ENCODE measurements around the gene ZNF527.
"Not testable (repeated sequence)": the region's sequence is repeated elsewhere in the genome, so short reads cannot be mapped to it uniquely, and the experiment has no call there.

ZNF527 gene

DNA sequence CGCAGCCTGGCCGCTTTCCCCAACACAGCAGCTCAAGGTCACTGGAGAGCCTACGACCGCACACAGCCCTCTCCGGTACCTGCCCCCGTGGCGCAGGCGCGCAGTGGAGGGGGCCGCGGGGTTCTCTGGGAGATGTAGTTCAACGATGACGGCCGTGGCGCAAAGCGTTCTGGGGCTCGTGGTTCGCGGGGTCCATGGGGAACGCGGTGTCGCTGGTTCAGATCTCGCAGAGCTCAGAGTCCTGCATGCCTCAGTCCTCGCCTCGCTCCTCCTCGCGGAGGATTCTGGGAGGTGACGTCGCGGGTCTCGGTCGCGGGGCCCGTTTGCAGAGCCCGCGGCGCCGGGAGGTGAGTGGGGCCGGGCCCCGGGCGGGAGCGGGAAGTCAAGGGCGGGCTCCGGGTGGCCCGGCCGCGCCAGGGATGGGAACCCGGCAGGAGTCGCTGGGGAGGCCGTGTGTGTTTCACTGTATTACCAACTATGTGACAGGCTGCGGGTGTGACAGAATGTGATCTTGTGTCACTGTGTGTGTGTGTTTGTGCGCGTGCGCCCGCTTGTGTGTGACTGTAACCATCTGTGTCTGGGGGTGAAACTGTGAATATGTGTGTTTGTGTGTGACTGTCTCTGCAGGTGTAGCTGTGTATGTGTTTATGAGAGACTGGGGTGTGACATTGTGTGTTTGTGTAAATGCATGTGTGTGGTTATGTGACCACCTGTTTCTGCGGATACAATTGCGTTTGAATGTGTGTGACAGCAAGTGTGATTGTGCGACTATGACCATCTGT is at the start of gene ZNF527:
TSS of gene ZNF527 (plus strand) at position 220 of the 782 bp plus-strand sequence. CDS start 3,100 bp downstream, outside the sequence.
- peak; percentile 95 for DNase-seq

DNA sequence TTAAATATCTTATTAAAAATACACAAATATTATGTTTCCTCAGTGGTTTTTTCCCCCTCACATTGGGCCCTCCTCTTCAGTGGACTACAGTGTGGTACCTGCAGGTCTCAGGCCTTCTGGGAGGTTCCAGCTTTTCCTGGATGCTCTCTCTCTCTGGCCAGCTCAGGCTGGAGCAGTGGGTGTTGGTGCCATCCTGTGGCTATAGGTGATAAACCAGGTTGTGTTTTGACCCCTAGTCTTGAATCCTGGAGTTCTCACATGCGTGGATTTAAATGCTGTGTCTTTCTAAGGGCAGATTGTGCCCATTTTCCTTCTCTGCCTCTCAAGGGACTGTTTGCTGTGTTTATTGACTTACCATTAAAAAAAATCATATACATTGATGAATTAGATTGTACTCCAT is 41.2 kb upstream of the ZNF527 start:
- no peak for DNase-seq

DNA sequence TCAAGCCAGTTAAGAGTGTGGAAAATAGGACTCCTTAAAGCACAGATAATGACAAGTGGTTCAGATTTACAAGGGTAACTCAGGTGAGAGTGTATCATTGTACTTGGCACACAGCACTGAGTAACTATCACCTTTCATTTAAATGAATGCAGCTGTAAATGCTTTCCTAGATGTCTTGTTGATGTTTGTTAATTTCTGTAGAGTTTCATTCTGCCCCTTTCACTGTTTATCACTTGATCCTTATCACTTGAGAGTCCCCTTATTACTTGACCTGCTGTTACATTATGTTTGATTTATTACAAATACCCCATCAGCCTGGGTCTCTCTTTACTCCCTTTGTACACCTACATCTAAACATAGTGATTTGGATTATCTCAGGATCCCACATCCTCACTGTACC is 38.1 kb upstream of the ZNF527 start:
- no peak for DNase-seq

DNA sequence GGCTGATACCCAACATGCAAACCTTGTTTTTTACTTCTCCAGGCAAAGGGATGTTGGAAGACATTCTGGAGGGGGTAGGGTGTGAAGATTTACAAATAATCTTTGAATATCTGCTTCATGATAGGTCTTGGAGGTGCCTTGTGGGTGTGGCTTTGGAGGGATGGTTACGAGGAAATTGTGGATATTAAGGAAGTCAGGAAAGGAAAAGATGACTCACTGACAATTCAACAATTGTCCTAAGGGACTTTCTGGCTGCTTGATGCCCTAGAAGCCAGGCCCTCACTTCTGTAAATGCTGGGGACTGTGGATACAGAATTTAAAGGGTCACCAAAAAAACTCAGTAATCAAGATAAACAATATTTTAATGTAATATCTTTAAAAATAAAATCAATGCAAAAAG is 37.4 kb upstream of the ZNF527 start:
- no peak for DNase-seq

DNA sequence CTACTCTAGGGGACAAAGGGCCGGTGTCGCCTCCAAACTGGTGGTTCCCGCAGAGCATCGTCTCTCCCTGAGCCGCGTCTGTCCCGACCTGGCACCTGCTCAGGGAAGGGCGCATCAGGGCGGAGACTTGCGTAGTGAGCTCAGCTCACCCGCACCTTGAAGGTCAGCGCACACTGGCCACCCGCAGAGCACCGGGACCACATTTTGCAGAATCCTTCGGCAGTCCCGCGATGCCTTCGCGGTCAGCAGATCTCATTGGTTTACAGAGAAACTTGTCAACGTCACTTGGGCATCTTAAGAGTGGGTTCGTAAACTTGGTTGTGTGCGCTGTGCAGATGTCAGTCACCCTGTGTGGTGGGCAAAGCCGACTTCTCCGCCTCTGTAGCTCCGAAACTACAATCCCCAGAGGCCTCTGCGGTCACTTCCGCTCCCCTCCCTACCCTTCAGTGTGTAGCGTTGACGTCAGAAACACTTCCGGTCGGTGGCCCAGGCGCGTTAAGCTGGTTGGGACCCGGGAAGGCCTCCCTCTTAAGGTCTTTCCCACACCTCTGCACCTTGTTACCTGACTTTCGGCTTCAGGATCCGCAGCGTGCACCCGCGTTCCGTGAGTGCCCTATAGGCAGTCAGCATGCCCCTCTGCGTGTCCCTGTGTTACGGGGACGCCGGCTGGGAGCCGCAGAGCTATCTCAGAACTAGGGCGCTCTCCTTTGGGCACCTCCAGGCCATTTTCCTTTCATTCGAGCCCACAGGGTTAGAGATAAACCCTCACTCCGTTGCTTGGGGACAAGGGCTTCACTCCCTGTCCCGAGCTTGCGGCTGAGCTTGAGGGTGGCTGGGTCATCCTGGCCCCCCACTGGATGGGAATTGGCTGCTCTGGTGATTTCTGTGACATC is 36.5 kb upstream of the ZNF527 start:
- DNase-seq: peak; percentile 90

DNA sequence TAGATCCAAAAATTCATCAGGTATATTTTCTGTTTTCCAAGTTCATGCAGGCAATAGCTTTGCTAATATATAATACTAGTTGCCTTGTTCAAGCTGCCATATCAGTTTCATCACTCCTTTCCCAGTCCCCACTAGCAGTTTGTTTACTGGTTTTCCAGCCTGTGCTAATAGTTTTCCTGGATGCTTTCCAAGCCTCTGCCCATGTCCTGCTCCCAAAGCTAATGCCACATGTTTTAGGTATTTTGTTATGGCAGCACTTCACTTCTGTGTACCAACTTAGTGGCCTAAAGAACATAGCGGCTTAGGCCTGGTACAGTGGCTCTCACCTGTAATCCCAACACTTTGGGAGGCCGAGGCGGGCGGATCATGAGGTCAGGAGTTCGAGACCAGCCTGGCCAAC is 28.1 kb upstream of the ZNF527 start:
- no peak for DNase-seq

DNA sequence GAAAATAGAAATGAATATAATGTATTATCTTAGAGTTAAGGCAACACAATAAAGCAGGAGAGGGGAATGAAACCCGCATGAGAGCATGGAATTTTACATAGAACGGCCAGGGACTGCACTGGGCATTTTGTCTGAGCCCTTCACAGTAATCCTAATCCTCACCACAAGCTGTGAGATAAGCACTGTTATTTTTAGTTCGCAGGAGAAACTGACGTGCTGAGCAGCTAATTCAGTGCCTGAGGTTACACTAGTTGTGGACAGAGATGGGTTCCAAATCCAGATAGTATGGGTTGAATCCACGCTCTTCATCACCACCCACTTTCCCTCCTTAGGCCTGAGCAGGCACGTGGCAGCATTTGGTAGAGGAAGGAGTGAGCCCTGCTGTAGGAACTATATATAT is 24.8 kb upstream of the ZNF527 start:
- no peak for DNase-seq

DNA sequence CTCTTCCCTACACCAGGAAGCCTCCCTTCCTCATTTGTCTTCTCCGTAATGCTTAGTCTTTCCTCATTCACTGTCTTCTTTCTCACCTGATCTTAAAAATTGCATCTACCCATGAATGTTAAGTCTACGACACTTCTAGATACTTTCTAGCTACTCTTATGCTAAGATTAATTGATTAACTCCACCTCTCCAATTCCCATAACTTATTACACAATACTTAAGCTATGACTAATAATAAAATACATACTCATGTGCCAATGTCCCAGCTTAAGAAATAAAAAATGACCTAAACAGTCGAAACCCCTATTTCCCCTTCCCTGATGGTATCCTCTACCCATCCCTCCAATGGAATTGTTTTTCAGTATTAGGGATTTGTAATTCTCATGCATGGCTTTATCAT is 22.8 kb upstream of the ZNF527 start:
- no peak for DNase-seq

DNA sequence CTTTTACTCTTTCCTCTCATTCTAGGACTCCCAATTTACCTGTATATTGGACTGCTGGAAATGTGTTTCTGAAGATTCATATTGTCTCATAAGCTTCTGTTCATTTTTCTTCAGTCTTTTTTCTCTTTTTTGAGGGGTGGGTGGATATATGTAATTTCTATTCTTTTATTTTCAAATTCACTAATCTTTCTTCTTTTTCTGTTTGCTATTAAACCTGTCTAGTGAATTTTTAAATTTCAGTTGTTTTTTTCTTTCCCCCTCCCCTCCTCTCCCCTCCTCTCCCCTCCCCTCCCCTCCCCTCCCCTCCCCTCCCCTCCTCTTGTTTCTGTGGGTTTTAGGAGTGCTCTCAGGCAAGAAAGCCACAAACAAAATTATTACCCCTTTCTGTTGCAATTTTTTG is 16.9 kb upstream of the ZNF527 start:
- DNase-seq: no peak

DNA sequence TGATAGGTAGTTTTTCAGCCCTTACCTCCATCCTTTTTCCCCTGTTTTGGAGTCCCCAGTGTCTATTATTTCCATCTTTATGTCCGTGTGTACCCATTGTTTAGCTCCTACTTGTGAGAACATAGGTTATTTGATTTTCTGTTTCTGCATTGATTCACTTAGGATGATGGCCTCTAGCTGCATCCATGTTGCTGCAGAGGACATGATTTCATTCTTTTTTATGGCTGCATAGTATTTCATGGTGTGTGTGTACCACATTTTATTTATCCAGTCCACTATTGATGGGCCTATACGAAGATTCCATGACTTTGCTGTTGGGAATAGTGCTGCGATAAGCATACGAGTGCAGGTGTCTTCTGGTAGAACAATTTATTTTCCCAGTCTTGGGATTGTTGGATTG is 15.0 kb upstream of the ZNF527 start:
- no peak for DNase-seq

DNA sequence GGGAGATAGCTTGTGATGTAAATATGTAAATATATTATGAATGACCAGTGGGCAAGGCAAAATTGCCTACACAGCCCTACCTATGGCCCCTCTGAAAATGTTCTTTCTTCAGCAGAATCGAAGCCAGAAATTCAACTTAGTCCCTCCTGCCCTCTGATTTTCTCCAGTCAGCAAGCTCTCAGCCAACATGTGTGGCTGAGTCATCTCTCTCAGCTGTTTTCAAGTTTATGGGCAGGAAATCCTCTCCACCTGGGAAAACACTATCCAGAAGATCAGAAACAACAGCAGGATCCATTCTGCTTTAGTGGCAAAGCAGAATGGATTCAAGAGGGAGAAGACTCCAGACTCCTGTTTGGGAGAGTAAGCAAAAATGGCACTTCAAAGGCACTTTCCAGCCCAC is 8.9 kb upstream of the ZNF527 start:
- no peak for DNase-seq

DNA sequence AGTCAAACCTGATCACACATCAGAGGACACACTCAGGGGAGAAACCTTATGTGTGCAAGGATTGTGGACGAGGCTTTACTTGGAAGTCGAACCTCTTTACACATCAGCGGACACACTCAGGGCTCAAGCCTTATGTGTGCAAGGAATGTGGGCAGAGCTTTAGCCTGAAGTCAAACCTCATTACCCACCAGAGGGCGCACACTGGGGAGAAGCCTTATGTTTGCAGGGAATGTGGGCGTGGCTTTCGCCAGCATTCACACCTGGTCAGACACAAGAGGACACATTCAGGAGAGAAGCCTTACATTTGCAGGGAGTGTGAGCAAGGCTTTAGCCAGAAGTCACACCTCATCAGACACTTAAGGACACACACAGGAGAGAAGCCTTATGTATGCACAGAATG is 8.2 kb upstream of the ZNF527 start:
- DNase-seq: no peak

DNA sequence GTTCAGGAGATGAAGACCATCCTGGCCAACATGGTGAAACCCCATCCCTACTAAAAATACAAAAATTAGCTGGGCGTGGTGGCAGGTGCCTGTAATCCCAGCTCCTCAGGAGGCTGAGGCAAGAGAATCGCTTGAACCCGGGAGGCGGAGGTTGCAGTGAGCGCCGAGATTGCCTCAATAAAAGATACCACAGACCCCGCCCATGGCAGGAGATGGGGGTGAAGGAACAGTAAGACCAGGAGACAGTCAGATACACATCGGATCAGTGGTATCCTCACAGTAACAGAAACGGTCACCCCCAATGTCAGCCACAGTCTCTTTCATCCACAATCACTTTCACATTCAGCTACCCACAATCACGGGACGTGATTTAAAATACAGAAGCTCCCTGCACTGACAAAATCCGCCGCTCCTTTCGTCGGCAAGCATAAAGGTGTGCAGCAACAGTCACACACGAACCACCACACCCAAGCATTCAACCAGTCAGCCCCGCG is 466 bp upstream of the ZNF527 start:
- DNase-seq: not testable (repeated sequence)

DNA sequence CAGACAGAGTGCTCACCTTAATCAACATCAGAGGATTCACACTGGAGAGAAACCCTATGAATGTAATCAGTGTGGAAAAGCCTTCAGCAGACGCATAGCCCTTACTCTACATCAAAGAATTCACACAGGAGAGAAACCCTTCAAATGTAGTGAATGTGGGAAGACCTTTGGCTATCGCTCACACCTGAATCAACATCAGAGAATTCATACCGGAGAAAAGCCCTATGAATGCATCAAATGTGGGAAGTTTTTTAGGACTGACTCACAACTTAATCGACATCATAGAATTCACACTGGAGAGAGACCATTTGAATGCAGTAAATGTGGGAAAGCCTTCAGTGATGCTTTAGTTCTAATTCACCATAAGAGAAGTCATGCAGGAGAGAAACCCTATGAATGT is 18.3 kb downstream of the ZNF527 start:
- no peak for DNase-seq

DNA sequence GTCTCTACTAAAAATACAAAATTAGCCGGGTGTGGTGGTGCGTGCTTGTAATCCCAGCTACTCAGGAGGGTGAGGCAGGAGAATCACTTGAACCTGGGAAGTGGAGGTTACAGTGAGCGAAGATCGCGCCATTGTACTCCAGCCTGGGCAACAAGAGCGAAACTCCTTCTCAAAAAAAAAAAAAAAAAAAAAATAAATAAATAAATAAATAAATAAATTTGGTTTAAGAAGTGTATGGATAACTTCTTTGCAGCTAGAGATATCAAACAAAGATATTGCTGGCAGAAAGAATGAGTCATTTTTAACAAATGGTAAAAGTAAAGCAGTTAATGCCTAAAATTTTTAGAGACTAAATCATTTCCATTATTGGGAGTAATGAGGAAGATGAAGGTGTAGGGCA is 20.5 kb downstream of the ZNF527 start:
- DNase-seq: not testable (repeated sequence)

DNA sequence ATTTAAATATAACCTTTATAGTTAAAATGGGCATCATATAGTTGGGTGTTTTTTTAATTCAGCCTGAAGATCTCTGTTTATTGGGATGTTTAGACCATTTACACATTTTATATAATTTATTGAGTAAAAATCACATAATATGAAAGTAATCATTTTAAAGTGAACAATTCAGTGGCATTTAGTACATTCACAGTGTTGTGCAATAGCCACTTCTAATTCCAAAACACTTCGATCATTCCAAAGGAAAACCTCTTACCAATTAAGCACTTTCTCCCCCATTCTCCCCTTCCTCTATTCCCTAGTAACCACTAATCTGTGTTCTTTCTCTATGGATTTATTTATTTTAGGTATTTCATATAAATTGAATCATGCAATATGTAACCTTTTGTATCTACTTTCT is 30.2 kb downstream of the ZNF527 start:
- DNase-seq: no peak

DNA sequence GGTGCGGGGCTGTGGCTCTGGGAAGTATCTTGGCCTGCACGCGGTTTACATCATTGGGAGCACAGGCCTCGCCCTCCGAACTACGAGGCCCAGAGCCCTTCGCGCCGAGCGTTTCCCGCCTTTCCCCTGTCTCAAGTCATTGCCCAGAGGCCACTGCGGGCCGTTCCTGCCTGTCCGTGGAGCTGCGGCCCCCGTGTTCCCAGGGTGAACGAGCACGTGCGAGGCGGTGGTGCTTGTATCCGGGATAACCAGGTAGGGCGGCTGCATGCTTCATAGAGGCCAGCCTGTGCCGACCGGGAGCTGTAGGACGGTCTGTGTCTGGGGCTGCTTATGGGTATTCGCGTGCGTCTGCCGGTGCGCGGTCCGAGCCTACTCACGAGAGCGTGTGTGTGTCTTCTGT is 32.5 kb downstream of the ZNF527 start:
- no peak for DNase-seq

DNA sequence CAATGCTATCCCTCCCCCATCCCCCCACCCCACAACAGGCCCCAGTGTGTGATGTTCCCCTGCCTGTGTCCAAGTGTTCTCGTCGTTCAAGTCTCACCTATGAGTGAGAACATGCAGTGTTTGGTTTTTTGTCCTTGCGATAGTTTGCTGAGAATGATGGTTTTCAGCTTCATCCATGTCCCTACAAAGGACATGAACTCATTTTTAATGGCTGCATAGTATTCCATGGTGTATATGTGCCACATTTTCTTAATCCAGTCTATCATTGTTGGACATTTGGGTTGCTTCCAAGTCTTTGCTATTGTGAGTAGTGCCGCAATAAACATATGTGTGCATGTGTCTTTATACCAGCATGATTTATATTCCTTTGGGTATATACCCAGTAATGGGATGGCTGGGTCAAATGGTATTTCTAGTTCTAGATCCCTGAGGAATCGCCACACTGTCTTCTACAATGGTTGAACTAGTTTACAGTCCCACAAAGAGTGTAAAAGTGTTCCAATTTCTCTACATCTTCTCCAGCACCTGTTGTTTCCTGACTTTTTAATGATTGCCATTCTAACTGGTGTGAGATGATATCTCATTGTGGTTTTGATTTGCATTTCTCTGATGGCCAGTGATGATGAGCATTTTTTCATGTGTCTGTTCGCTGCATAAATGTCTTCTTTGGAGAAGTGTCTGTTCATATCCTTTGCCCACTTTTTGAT is 35.4 kb downstream of the ZNF527 start:
- DNase-seq: not testable (repeated sequence)

DNA sequence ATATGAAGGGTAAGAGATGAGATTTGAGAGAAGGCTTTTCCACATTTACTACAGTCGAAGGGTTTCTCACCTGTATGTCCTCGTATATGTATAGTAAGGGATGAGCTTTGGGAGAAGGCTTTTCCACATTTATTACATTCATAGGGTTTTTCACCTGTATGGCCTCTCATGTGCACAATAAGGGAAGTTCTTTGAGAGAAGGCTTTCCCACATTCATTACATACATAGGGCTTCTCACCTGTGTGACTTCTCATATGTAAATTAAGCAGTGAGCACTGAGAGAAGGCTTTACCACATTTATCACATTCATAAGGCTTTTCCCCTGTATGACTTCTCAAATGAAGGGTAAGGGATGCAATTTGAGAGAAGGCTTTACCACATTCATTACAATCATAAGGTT is 41.8 kb downstream of the ZNF527 start:
- no peak for DNase-seq

DNA sequence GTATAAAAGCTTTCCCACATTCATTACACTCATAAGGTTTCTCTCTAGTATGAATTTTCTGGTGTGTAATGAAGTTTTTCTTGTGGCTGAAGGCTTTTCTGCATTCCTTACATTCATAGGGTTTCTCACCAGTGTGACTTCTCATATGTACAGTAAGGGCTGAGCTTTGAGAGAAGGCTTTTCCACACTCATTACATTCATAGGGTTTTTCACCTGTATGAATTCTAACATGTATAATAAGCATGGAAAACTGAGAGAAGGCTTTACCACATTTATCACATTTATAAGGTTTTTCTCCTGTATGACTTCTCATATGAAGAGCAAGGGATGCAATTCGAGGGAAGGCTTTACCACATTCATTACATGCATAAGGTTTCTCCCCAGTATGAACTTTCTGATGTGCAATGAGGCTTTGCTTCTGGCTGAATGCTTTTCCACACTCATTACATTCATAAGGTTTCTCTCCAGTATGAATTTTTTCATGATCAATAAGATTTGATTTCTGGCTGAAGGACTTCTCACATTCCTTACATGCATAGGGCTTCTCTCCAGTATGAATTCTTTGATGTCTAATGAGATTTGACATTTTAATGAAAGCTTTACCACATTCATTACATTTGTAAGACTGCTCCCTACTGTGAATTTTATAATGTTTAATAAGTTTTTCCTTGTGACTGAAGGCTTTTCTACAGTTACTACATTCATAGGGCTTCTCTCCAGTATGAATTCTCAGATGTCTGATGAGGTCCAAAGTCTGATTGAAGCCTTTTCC is 42.6 kb downstream of the ZNF527 start:
- DNase-seq: no peak
